ENCODE results near the gene ADGRF1.
"Not testable (repeated sequence)": the region's sequence is repeated elsewhere in the genome, so short reads cannot be mapped to it uniquely, and the experiment has no call there.

The ADGRF1 gene

DNA sequence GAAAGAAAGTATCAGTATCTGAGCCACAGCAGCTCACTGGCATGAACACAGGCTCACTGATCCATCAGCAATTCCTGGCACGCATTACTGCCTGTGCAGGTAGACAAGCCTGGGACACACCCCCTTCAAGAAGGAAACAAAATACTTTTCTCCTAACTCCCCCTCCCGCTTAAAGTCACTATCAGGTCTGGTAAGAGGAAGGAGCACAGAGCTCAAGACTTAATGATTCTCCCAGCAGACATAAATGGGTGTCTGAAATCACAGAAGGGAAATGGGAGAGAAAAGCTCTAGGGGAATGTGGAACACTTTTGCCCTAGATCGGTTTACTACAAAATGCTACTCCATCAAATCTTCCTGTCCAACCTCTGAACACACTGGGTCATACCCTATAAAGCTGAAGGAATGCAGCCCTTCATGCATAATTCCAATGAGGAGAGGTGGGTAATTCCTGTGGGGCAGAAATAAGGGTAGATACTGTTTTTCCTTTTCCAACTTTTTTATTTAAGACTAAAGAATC, at the start of gene ADGRF1:
Gene ADGRF1 (minus strand): TSS at position 58 of the 517 bp plus-strand sequence. CDS start 13,271 bp downstream, outside the sequence.
- DNase-seq, result no peak

DNA sequence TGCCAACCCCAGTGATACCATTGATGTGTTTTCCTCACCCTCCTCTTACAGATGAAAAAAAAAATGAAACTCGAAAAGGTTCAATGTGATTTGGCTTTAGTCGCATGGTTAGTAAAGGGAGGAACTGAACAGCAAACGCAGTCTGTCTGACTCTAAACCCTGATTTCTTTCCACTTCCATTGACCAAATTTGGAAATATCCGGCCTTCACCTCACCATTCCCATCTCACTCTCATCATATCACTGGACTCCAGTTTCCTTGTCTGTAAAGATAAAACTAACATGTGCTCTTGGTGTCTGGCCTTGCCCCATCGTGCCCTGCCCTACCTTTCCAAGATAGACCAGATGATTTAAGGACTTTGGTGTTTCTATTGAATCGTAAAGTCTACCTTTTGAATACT, 48.7 kb upstream of the ADGRF1 start:
- no peak for DNase-seq

DNA sequence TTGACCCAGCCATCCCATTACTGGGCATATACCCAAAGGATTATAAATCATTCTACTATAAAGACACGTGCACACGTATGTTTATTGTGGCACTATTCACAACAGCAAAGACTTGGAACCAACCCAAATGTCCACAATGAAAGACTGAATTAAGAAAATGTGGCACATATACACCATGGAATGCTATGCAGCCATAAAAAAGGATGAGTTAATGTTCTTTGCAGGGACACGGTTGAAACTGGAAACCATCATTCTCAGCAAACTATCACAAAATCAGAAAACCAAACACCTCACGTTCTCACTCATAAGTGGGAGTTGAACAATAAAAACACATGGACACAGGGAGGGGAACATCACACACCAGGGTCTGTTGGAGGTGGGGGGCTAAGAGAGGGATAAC, 47.3 kb upstream of the ADGRF1 start:
- not testable (repeated sequence) for DNase-seq

DNA sequence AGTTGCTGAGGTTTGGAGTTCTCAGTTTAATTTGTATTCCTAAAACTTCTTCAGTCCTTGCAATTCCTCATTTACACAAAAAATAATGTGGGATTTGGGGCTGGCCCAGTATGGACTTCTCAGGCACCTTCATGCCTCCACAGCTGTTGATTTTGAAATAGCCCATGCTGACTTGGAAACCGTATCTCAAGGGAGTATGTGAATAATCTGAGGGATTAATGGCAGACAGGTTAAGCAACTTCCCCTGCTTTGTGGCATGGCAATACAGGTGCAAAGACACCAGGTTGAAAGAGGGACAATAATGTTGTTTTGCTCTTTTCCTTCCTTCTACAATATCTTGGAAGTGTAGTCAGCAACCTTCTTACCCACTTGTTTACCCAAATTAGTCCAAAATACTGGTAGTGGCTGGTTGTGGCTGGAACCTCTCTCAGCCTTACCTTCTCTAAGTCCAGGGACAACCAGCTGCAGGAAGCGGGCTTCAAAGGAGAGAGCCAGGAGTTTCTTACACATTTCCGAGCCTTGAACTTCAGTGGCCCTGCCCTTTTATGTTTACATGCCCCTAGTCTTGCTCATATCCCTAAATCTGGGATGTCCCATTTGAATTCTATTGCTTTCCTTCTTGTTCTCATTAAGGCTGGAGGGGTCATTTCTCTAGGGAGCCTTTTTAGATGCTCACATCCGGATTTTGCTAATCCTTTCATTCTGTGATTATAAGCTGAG, 44.1 kb upstream of the ADGRF1 start:
- no peak for DNase-seq

DNA sequence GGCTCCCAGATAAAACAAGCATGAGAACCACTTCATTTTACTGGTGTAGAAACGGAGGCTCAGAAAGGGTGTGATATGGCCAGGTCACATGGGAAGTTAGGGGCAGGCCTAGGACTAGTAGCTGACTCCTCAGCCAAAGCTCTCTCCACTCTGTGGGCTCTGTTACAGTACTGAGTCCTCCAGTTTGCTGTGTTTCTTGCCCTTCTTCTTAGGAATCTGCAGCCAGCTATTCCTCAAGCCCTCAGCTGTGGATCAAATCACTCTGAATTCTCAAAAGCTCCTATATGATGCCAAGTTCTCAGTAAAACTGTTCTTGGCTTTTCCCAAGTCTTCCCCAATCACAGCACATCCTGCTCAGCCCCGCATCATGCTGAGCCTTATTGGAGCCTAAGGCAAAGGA, 42.5 kb upstream of the ADGRF1 start:
- no peak for DNase-seq

DNA sequence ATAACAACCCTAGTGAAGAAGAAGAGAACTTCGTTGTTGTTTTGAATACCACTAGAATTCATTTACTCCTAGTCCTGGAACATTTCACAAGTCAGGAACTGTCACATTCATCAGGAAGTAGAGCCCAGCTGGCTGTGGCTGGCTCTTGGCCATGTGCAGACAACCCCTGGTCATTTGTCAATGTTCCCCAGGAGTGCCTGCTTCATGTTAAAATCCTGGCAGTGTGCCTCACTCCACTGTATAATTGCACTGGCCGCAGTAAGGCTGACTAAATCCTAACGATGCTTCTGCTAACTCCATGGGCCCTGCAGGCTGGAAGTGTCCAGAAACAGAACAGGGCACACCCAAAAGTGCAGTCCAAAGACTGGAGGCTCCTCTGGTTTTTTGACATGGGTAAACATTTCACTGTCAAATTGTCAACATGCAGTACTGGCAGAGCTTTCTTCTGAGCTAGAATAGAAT, 41.5 kb upstream of the ADGRF1 start:
- peak; percentile 62 for DNase-seq

DNA sequence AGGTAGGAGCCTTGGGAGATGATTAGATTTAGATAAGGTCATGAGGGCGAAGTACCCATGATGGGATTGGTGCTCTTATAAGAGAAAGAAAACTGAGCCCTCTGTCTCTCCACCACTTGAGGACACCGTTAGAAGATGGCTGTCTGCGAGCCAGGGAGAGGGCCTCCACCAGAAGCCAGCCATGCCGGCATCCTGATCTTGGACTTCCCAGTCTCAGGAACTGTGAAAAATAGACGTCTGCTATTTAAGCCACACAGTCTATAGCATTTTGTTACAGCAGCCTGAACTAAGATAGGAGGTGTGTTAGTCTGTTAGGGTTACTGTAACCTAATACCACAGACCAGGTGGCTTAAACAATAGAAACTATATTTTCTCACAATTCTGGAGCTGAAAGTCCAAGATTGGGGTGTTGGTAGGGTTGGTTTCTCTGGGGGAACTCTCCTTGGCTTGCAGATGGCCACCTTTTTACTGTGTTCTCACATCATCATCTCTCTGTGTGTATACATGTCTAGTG, 38.0 kb upstream of the ADGRF1 start:
- DNase-seq, result no peak

DNA sequence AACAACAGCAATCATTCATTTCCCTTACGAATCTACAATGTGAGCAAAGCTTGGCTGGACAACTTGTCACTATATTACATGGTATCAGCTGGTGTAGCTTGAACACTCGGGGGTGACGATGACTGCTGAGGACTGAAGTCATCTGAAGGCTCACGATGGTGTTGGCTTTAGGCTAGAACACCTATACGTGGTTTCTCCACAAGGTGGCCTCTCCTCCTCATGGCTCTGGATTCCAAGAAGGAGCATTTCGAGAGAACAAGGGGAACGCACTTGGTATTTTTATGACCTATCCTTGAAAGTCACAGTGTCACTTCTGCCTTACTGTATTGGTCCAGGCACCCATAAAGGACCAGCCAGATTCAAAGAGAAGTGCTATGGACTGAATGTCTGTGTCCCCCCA, 37.5 kb upstream of the ADGRF1 start:
- DNase-seq, result no peak

DNA sequence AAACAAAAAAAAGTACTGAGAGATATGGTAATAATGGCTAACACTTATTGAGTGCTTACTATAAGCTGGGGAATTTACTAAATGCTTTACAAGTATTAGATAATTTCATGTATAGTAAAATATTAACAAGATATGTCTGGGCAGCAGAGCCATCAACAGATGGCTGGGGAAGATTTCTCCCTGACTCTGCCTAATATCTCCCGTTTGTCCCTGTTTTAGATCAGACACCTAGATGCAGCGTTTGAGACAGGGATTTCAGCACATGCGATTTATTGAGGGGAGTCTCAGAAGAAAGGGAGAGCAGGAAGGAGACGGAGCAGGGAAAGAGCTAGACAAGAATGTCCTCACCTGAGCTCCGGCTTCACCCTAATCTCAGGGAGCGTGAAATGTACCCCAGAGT, 36.9 kb upstream of the ADGRF1 start:
- no peak for DNase-seq

DNA sequence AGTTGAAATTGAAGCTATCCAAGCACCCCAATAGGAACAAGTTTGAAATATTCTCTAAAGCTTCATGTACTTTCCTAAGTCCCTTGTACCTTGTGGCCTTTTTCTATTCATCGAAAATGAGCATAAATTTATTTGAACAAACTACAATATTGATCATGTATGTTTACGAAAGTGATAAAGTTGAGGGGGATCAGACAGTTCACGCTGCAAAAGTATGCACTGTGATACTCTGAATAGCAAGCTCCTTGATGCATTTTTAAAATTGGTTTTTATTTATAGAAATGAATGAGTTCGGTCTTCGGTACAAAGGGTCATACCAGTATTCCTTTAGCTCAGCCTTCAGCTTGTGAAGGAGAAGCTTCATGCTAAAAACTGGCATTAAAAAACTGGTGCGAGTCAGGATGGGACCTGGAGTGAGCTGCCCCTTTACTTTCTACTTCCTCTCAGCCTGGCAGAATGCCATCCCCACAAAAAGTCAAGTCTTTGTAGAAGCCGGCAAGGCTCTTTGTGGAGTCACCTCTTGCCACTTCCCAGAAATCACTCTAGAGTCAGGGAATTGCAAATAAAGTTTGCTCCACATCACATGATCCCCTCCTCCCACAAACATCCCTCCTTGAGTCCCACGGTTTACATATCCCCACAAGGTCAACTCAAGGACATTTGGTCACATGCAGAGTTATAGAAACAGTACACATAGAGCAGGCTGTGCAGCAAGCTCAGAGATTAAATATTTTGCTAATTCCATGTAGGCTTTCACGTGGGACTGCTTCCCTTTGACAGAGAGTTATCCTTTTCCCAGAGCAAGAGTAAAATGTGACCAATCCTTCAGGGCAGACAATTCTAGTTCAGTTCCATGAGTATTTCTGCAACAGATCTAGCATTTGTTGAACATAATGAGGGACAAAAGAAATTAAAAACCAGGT, 34.6 kb upstream of the ADGRF1 start:
- peak; percentile 54 for DNase-seq

DNA sequence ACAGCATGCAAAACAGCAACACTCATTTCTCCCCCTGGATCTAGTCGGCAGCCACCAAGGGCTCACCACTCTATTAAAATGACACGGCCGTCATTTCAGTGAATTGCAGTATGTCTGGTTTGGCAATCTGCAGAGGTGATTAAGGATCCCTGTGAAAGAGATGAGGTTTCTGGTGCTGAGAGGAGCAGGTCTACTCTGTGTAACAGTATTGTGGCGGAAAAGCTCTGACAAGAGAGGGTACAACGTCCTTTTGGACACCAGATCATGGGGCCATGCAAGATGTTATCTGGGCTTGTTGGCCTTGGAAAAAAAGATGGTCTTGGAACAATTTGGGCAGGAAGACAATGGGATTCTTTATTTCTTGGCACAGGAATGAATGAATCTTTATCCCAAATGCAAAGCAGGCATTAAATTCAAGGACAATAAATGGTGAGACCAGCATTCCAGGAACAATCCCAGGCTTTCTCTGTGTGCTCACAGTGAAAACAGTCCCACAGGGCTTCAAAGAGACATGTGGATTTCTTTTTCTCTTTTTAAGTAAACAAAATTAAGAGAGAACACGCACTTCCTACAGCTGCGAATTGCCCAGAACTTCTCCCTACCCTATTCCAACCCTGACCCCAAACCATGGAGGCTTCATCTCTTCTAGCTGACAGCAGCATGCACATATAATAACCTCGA, 33.7 kb upstream of the ADGRF1 start:
- DNase-seq, result no peak

DNA sequence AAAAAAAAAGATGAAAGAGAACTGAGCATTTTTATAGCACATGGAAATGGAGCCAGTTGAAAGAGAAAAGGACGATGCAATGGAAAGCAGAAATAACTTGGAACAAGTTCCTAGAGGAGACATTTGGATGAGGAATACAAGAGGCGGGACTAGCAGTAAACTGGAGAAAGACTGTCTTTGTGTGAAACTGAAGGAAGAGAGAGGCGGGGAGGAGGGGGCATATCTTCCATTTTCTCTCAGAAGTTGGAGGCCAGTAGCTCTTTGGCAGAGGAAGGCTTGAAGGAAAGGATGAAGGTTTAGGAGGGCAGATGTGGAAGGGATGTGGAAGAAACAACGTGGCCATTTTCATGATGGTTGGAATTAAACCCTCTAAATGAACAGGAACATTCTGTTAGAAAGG, 33.0 kb upstream of the ADGRF1 start:
- no peak for DNase-seq

DNA sequence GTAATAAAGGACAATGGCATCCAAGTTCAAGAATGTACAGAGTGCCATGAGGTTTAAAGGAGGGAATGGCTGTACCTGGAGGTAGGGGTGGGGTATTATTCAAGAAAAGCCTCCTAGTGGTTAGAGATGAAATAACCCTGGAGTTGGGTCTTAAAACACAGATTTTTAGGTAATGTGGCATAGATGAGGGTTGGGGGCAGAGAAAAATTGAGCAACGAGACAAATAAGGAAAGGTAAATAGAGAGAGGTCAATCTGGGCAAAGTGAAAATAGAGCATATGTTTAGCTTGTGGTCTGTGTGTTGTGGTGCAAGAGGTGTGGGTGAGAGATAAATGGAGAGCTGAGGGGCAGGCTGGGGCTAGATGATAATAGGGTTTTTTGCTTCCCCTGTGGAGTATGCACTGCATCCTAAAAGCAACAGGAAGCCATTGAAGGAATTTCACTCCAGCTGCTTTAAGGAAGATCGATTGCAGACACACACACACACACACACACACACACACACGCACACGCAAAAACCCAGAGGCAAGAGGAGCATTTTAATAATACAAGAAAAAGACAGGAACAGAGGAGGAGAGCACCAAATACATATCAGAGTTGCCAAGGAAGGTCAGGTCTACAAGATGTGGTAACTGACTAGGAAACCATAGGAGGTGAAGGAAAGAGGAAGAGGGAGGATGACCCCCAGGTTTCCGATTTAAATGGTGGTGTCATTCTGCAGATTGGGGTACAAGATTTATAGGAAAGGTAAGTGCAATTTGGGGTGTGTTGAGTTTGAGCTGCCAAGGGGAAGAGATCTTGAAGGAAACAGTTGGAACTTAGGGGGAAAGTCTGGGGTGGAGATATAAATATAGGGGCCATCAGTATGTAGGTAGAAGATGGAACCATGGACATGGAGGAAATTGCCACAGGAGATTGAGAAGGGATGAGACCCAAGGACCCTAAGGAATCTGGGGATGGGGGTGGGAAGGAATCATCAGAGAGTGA, 31.3 kb upstream of the ADGRF1 start:
- DNase-seq, result no peak

DNA sequence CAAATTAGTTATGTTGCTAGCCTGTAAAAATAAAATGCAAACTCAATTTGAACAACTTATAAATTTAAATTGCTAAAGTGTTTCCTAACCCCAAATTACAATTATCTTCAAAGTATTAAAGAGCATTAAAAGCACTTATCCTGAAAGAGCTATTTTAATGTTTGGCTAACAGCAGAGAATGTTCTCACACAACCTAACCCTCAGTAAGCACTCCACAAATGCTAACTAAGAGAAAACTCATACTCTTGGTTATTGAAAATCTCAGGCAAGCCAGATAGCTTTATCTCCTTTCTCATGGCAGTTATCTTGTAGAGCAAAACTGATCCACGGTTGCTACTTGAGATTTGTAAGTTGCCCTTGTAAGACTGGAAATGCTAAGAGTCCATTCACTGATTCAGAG, 30.5 kb upstream of the ADGRF1 start:
- DNase-seq, result no peak

DNA sequence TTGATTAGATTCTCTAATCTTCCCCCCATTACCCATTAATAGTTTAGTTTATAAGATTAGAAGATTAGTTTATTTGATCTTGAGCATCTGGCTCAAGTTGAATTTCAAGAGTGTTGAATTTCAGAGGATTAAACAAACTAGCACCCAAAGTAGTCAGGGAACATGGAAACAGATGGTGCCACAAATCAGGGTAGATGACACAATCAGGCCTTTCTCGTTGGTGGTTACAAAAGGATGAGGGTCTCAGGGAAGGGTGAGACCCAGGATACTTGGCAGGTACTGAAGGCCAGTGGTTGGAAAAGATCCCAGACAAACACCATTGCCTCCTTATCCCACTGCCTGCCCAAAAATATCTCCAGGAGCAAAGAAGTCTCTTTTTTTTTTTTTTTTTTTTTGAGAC, 29.5 kb upstream of the ADGRF1 start:
- DNase-seq, result no peak

DNA sequence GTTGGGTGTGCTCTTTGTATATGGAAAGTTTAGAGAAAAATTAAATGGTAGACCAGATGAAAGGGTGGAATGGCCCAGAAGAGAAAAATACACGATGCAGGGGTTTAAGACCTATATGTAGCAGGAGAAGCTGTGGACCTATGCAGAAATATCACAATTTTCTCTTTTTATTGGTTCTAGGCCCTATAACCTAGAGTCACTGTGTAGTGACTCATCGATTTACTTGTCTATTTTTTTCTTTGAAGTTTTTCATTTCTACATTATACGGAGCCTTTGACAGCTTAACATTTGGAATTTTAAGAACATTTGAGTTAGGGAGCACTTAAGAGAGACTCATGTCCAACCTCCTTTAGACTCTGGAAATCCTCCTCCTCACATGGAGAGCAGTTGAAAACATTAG, 28.3 kb upstream of the ADGRF1 start:
- DNase-seq, result no peak

DNA sequence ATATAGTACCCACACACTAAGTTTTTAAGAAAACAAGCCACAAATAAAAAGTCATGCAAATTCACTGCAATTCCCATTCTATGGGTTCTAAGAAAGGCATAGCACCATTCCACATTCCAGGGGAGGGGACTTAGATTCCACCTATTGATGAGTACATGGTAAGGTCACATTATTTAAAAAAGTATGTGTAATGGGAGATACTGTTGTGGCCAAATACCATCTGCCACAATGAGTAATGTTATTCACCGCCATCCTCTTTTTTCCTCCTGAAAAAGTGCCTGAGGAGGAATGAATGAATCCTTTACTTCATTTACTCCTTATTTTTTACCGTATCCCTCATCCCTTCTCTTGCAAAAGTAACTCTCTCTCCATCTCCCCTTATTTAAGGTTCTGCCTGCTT, 27.0 kb upstream of the ADGRF1 start:
- DNase-seq, result no peak

DNA sequence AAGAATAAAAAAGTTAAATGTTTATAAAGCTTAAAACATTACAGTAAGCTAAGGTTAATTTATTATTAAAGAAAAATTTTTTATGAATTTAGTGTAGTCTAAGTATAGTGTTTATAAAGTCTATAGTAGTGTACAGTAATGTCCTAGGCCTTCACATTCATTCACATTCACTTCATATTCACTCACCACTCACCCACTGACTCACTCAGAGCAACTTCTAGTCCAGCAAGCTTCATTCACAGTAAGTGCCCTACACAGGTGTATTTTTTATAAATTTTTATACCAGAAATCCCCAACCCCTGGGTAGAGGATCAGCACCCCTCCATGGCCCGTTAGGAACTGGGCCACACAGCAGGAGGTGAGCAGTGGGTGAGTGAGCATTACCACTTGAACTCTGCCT, 24.3 kb upstream of the ADGRF1 start:
- no peak for DNase-seq

DNA sequence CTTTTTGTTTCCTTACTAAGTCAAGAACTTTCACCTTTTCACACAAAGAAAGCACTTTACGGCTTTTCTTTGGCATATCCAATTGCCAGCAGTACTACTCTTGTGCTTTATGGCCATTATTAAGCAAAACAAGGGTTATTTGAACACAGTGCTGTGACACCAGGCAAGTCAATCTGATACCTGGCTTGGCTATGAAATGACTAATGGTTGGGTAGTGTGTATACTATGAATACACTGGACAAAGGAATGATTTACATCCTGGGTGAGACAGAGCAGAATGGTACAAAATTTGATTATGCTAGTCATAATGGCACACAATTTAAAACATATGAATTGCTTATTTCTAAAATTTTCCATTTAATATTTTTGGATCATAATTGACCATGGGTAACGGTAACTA, 22.1 kb upstream of the ADGRF1 start:
- DNase-seq, result no peak

DNA sequence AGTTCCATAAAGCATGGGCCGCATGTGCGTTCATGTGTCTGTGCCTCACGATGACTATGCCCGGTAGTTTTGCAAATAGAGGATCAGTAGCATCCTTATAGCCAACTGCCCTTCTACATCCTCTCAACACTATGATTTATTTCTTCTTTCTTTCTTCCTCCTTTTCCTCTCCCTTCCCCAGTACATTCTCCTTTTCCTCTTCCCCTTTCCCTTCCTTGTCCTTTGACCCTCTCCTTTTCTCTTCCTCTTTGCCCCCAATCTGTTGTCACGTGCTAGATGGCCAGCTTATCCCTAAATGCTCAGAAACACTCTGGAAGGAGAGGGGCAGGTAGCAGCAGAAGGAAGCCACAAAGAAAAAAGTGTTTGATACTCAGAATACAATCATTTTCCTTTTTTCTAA, 20.2 kb upstream of the ADGRF1 start:
- no peak for DNase-seq
